Karpas-422 (cell line): ENCODE data around the gene AGFG1. TPM values are rescaled to one million over a fixed set of nuclear protein-coding genes. Genes with fewer than 3 reads are reported as not detected.

ENCODE experiments used
- total RNA-seq: library from RNA; depleted of rRNA; stranded (reverse); fragments of >200 nt; shearing (Covaris generic); gene quantifications from 2 replicates; pipeline ENCODE4 v1.2.3, GENCODE V29; 2014; ENCODE audit warnings: low replicate concordance; rRNA removed

AGFG1 gene
- total RNA-seq, 1 experiment from 2014 or later = 121 TPM

Other genes starting within 250 kb of the AGFG1 start
- gene MFF, start 146.9 kb upstream of the AGFG1 start, total RNA-seq = 144 and 198 TPM in 2 replicates
- gene TM4SF20, start 92.8 kb upstream of the AGFG1 start, total RNA-seq = not detected in 2 replicates
- not detected in 2 replicates for gene SCYGR1, start 84.2 kb upstream of the AGFG1 start, total RNA-seq
- not detected in 2 replicates for gene SCYGR2, start 126.7 kb downstream of the AGFG1 start, total RNA-seq
- not detected in 2 replicates for gene SCYGR3, start 142.7 kb downstream of the AGFG1 start, total RNA-seq
- not detected in 2 replicates for gene SCYGR4, start 145.3 kb downstream of the AGFG1 start, total RNA-seq
- gene SCYGR5, start 194.6 kb downstream of the AGFG1 start, total RNA-seq = not detected in 2 replicates
- gene SLC19A3, start 245.9 kb downstream of the AGFG1 start, total RNA-seq = not detected in 2 replicates